GM10266 (cell line): ENCODE results near the gene TBC1D8.

Source experiments
- DNase-seq: peaks from one replicate; pipeline ENCODE4 v3.0.0; 2012; ENCODE audit errors: extremely low spot score
- CTCF ChIP-seq: IDR thresholded peaks from 2 replicates; pipeline ENCODE4 v1.5.1; 2012; ENCODE audit warnings: mild to moderate bottlenecking, low read depth; ENCODE audit not compliant: control insufficient read depth, insufficient read depth; ENCODE audit errors: missing control alignments

Gene TBC1D8

GRCh38 chr2:100983684-100984310 lies 167.4 kb downstream of the TBC1D8 start:
- no peak for TF ChIP-seq CTCF
- no peak for DNase-seq

GRCh38 chr2:100983201-100983600 lies 168.0 kb downstream of the TBC1D8 start:
- no peak for DNase-seq
- TF ChIP-seq CTCF, result no peak

GRCh38 chr2:100982431-100982861 lies 168.7 kb downstream of the TBC1D8 start:
- TF ChIP-seq CTCF, result no peak
- no peak for DNase-seq

GRCh38 chr2:100981011-100981410 lies 170.2 kb downstream of the TBC1D8 start:
- DNase-seq, result no peak
- TF ChIP-seq CTCF, result no peak

GRCh38 chr2:100980046-100980445 lies 171.1 kb downstream of the TBC1D8 start:
- DNase-seq, result no peak
- no peak for TF ChIP-seq CTCF

- no peak for TF ChIP-seq CTCF
- no peak for DNase-seq
Observed at GRCh38 chr2:100978582-100979191, 172.5 kb downstream of the TBC1D8 start.

- no peak for TF ChIP-seq CTCF
- DNase-seq, result no peak
Observed at GRCh38 chr2:100977511-100977910, 173.7 kb downstream of the TBC1D8 start.
